ENCODE results near the gene KRTAP12-3.

KRTAP12-3 gene

GRCh38 chr21:44702973-44703730 is 45.4 kb downstream of the KRTAP12-3 start:
- no peak for DNase-seq (ENCODE audit: low read depth)

- no peak for DNase-seq (ENCODE audit: low read depth)
These were observed 46.3 kb downstream of the KRTAP12-3 start for GRCh38 chr21:44703731-44704635.

GRCh38 chr21:44704636-44705001 is 46.9 kb downstream of the KRTAP12-3 start:
- DNase-seq (ENCODE audit: low read depth): no peak

GRCh38 chr21:44706026-44706705 is 48.4 kb downstream of the KRTAP12-3 start:
- DNase-seq (ENCODE audit: low read depth): no peak

GRCh38 chr21:44706706-44707581 is 49.2 kb downstream of the KRTAP12-3 start:
- no peak for DNase-seq (ENCODE audit: low read depth)

All from activated T-cell treated with anti-CD3 and anti-CD28 coated beads for 48 hours (primary cell).